GM21447 (cell line): ENCODE results near the gene ANXA6.

Source experiments
- ATAC-seq: cut with Tn5 transposase; IDR thresholded peaks from one replicate; pipeline ENCODE4 v1.9.1; 2021; ENCODE audit not compliant: unreplicated experiment

The ANXA6 gene

GRCh38 chr5:151106043-151106442 is 51.5 kb downstream of the ANXA6 start:
- no peak for ATAC-seq

DNA sequence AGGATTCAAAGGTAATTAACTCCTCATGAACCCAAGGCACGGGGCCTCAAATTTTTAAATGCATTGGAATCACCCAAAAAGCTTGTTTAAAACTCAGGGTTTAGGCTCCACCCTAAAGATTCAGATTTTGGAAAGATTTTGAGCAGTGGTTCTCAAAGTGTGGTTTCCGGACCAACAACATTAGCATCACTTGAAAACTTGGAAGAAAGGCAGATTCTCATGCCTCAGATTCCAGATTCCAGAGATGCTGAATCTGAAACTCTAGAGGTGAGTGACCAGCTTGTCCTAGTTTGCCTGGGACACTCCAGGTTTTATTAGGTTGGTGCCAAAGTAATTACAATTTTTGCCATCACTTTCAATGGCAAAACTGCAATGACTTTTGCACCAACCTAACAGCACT is 52.0 kb downstream of the ANXA6 start:
- no peak for ATAC-seq

GRCh38 chr5:151104795-151105194 is 52.8 kb downstream of the ANXA6 start:
- no peak for ATAC-seq

GRCh38 chr5:151101746-151102145 is 55.8 kb downstream of the ANXA6 start:
- no peak for ATAC-seq

DNA sequence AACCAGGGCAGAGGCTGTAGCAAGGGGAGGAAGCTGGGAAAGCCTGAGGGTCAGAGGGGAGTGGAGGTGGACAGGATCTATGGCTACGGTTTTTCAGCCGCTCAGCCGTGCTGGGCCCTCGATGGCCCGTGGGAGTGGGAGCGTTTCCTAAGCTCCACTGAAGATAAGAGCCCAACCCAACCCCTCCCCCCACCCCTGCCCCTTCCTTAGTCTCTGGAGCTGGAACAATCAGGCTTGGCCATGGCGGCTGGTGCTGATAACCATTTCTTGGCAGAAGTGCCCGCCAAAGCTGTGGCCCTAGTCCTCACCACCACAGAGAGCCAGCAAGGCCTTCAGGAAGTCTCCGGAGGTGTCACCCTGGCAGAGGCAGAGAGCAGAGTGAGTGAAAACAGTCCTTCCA is 56.4 kb downstream of the ANXA6 start:
- no peak for ATAC-seq

DNA sequence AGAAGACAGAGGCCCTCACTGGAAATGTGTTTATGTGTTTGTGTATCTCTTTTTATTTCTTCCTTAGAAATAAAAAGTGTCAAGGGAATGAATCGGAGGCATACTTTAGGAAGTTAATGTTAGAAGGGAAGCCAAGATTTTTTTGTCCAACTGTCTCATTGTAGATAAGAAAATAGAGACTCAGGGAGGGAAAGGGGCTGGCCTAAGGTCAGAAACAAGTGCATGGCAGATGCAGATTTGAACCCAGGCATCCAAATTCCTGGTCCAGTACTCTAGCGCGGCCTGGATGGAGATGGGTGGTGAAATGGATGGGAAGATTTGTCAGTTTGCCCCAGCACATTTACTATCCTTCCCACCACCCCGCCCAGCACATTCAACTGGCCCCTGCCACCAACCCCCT is 56.9 kb downstream of the ANXA6 start:
- no peak for ATAC-seq

DNA sequence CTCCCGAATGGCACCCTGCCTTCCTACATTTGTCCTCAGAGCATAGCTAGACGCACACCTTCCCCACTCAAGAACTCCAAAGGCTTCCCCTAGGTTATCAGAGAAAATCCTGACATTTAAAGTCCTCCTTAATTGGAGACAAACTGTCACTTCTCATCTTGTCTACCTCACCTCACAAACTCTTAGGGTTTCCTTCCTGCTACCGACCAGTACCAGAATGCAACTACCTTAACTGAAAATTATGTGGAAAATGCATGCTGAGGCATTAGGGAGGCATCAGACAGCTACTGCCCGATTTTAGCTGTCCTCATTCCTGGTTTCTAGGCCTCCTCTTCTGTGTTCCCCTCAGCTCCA is 58.8 kb downstream of the ANXA6 start:
- ATAC-seq, result no peak

GRCh38 chr5:151097820-151098767 is 59.5 kb downstream of the ANXA6 start:
- ATAC-seq, result peak; percentile 47

GRCh38 chr5:151097061-151097460 is 60.5 kb downstream of the ANXA6 start:
- no peak for ATAC-seq

DNA sequence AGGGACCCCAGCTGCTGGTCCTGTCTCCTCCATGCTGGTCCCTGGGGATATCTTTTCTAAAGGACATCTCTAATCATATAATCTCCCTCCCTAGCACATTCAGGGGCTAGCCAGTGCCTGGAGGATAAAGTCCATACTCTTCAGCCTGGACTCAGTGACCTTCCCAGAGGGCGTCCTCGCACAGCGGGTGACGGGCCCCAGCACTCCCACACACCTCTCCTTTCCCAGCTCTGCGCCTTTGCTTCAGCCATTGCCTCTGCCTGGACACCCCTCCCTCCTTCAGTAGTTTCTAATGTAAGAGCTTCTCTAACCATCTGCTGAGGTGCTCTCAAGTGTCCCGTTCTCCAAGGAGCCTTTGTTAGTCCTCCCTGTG is 61.6 kb downstream of the ANXA6 start:
- no peak for ATAC-seq

- no peak for ATAC-seq
Observed at GRCh38 chr5:151095341-151096000, 62.1 kb downstream of the ANXA6 start.

DNA sequence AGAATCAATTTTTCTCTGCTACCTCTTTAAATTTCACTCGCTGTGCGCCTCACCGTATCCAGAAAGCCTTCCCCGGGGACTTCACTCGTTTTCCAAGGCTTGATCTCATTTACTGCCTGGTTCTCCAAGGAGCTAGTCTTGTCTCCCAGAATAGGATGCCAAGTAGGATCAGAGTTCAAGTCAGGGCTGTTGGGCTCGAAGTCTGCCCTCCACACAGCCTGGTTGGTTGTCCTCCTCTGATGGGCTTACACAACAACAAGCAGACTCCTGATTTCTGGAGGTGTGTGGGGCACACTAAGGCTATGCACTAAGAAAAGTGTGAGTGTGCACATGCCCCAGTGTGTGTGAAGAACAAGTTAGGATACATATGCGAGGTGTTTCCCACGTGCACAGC is 62.7 kb downstream of the ANXA6 start:
- ATAC-seq, result no peak

- ATAC-seq, result peak; percentile 66
Observed at GRCh38 chr5:151094030-151094851, 63.3 kb downstream of the ANXA6 start.

DNA sequence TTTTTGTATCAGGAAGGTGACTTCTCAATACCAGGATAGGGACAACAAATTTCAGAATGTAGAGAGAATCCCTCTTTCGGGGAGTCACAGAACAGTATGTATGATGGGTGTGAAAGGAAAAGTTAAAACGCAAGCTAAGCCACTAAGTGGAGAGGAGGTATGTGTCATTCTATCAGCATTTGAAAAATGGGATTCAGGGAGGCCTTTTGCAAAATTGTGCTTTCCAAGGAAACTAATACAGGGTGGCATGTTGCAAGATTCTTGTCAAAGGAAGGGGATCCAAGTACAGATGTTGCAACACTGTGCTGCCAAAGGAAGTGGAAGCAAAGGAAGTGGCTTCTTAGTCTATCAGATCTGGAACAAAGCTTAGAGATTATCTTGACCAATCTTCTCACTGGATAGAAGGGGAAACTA is 64.1 kb downstream of the ANXA6 start:
- peak; percentile 10 for ATAC-seq

- no peak for ATAC-seq
Observed at GRCh38 chr5:151092762-151093161, 64.8 kb downstream of the ANXA6 start.

DNA sequence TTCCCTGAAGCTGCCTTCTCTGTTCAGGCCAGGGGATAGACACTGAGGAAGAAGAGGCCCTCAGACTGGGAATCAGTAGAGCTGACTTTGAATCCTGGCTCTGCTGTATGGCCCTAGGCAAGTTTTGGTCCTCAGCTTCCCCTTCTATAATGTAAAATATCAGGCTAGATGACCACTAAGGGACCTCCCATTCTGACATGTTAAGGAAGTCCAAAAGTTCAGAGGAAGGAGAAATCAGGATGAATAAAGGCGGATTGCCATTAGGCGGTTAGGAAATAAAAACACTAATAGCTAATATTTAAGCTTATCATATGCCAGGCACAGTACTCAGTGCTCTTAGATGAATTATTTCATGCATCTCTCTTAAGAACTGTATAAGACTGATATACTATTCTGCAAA is 67.9 kb downstream of the ANXA6 start:
- ATAC-seq, result no peak

DNA sequence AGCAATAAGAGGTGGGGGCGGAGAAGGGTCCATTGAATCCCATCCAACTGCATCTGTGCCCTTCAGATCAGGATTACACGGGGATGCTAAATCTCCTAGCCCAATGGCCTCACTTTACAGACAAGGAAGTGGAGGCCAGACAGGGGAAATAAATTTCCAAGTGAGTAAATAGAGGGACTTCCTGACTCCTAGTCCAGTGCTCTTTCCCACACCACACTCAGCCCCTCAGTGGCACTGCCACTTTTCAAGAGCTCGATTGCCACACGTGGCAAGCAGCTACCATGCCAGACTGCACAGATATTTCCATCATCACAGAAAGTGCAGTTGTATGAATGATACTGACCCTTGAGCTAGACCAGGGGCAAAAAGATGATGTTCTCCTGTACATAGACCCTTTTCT is 68.6 kb downstream of the ANXA6 start:
- no peak for ATAC-seq

DNA sequence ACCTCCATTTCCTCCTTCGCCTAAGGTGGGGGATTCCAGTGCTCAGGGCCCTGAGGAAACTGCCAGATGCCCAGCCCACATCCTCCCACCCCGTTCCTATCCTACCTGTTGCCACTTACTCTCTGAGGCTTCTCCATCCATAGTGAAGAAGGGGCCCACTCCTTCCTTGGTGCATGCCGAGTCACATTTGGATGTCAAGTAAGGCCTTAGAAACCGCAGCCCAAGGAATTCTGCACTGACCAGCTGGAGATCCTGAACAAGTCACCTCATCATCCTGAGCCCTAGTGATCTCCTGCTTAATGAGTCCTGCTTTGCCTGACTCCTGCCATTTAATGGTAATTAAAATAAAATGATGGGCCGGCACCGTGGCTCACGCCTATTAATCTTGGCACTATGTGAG is 70.1 kb downstream of the ANXA6 start:
- no peak for ATAC-seq

GRCh38 chr5:151086905-151087360 is 70.6 kb downstream of the ANXA6 start:
- ATAC-seq, result peak; percentile 76

- ATAC-seq, result no peak
Observed at GRCh38 chr5:151086192-151086869, 71.2 kb downstream of the ANXA6 start.

DNA sequence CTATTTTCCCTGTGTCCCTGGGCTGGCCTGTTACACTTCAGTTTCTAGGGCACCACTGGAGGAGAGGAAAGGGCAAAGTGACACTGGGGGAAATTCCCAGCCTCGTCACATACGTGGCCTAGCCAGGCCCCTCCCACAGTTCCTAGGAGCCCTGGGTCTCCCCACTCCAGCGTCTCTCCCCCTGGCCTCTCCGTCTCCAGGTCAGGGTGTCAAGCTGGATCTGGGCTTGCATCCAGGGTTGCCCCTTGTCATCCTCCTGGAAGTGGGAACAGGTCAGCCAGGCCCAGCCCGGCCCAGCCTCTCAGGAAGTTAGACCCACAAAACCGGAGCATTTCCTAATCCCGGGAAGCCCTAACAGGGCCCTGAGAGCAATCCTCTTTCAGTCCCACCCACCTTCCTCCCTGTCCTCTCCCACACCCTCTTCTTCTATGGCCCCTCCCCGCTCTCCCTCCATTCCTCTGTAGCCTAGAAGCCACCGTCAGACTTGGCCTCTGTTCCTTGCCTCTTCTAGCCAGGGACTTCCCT is 72.0 kb downstream of the ANXA6 start:
- ATAC-seq, result no peak
